HG03095 (cell line): ENCODE results near the gene CSMD2.

ENCODE experiments used
- ATAC-seq: cut with Tn5 transposase; IDR thresholded peaks from one replicate; pipeline ENCODE4 v1.9.1; 2021; ENCODE audit warnings: moderate library complexity; ENCODE audit not compliant: unreplicated experiment

The CSMD2 gene

GRCh38 chr1:33725556-33726160 is 439.4 kb downstream of the CSMD2 start:
- ATAC-seq, result no peak

GRCh38 chr1:33725037-33725436 is 440.0 kb downstream of the CSMD2 start:
- ATAC-seq, result no peak

- no peak for ATAC-seq
Observed at GRCh38 chr1:33724348-33724747, 440.7 kb downstream of the CSMD2 start.

- no peak for ATAC-seq
Observed at GRCh38 chr1:33723251-33723650, 441.8 kb downstream of the CSMD2 start.

DNA sequence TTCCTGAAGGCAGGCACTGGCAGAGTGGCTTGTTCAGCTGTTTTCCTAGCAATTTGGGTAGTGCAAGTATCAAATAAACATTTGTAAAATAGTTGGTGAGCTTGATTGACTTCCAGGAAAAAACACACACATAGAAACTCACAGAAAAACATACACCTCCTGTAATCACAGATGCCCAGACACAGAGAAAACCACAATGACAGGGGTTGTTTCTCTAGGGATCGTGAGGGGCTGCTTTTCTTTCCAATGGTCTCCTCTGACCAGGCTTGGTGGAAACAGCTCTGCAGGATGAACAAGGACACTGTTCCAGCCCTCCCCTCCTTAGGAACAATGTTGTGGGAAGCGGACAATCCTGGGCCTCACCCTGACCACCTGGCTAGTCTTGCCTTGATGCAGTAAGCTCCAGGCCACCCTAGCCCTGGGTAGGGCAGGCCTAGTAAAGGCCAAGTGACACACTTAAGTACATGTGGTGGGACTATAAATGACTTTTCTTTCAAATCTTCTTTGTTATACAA is 443.7 kb downstream of the CSMD2 start:
- no peak for ATAC-seq

DNA sequence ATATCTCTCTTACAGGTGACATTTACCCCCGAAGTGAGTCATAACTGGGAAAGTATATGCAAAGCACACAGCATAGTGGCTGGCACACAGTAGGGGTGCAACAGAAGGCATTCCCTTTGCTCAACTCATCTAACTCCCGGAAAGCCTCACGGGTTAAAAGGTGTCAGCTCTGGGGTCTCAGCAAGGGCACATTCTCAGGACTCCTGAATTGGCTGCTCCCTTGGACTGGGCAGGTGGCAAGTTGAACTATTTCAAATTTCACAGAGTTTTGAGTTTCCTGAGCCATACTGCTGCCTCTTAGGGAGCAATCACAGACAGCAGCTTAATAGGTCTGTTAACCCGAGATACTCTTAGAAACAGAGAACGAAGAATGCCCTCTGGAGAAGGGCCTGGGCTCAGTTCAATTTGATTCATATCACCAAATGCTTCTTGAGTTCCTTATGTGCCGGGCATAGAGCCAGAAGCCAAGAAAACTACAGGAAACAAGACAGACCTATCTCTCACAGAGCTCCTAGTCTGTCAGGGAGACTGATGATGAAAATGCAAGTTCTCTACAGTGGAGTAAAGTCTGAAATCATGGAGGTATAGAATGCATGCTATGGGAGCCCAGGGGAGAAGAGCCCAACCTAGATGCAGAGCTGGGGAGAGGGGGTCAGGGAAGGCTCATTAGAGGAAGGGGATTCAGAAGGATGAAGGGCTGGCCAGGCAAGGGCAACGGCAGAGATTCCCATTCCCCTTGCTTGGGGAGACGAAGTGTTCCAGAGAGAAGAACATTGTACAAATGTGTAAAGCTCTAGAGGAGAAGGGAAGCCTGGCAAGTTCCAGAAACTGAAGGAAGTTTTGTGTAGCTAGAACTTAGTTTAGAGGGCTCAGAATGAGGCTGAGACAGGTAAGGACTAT is 445.0 kb downstream of the CSMD2 start:
- no peak for ATAC-seq

GRCh38 chr1:33719326-33719725 is 445.7 kb downstream of the CSMD2 start:
- no peak for ATAC-seq

DNA sequence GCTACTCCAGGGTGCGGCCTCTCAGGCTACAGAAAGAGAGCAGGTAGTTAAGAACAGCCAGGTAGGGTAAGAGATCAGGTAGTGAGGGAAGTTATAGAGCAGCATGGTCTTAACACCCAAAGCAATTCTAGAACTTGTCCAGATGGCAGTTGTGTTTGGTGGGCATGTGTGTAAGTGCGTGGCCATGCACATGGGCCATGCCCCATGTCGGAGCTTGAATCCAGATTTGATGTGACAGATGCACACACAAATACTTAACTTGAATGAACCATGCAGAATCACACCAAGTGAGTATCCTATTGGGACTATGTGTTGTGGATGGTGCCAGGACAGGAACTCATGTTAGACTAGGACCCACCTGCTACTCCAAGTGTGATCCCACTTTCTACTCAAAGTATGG is 446.8 kb downstream of the CSMD2 start:
- no peak for ATAC-seq

GRCh38 chr1:33716976-33717688 is 447.9 kb downstream of the CSMD2 start:
- ATAC-seq, result no peak

- no peak for ATAC-seq
Observed at GRCh38 chr1:33715195-33715811, 449.7 kb downstream of the CSMD2 start.

- no peak for ATAC-seq
Observed at GRCh38 chr1:33714421-33714820, 450.6 kb downstream of the CSMD2 start.

GRCh38 chr1:33713058-33713877 is 451.8 kb downstream of the CSMD2 start:
- no peak for ATAC-seq

- ATAC-seq, result no peak
Observed at GRCh38 chr1:33712186-33712585, 452.8 kb downstream of the CSMD2 start.

GRCh38 chr1:33711511-33711910 is 453.5 kb downstream of the CSMD2 start:
- no peak for ATAC-seq

- ATAC-seq, result no peak
Observed at GRCh38 chr1:33710967-33711366, 454.1 kb downstream of the CSMD2 start.

DNA sequence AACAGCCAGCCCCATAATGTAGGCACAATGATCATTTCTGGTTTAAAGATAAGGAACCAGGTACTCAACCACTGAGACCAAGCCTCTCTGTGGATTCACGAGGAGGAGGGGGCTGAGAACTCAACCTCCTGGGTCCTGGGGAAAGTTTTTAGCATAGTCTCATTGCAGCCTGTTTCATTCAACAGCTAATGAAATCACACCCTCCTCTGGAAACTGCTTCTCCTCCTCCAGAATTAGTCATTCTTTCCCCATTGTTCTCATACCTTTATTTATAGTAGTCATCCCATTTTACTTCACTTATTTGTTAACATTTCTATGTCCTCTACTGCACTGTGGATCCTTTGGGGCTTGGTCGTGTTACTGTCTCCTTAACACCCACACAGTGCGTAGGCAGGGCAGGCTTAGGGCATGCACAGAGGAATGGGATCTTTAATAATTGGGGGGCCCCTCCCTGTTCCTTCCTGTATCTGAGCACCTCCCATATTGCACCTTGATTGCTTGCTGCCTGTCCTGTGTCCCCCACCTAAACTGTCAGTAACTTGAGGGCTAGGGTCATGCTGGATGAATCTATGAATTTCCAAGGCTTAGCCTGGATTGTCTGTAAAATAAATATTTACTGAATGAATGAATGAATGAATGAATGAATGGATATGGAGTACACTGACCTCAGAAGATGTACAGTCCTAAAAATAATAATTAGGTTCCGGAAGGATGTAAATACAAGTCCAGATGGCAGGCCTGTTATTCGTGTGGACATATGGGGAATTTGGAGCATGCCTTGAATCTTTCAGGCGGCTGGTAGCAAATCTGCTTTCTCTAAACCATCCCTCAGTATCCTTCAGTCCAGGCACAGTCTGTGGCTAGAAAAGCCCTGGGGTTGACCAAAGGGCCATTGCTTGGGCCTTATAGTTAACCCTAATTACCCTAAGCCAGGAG is 455.0 kb downstream of the CSMD2 start:
- ATAC-seq, result no peak

GRCh38 chr1:33709174-33709782 is 455.8 kb downstream of the CSMD2 start:
- no peak for ATAC-seq

DNA sequence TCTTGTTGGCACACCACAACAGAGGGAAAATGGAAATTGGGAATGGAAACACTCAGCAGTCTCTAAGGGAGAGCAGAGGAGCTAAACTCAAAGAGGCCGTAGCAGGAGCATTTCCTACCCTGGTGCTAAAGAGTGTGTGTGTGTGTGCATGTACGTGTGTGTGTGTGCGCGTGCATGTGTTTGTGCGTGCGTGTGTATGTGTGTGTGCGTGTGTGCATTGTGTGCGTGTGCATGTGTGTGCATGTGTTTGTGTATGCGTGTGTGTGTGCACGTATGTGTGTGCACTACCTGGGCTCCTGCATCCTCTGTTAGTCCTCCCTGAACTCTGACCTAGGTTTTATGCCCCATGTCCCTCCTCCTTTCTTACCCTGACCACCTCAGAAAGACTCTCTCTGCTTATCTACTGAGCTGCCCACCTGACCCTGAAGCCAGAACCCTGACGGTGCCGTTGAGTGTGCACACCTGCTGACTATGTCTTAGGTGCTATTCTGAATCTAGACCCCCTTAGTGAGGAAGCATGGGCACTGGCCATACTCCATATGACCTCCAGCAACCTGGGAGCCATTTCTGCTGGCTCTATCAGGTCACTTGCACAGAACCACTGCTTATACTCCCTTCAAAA is 458.3 kb downstream of the CSMD2 start:
- ATAC-seq, result no peak
